Neutrophil (primary cell): ENCODE measurements around the gene HLTF.

Source experiments
- H3K27ac ChIP-seq: fragments of 200-600 bp; sonication (generic); 2 replicates; pipeline ENCODE4 v1.5.1; 2016; ENCODE audit warnings: mild to moderate bottlenecking, moderate library complexity
- H3K27me3 ChIP-seq: fragments of 200-600 bp; sonication (generic); 2 replicates; pipeline ENCODE4 v1.6.0; 2016; ENCODE audit warnings: mild to moderate bottlenecking
- H3K36me3 ChIP-seq: fragments of 200-600 bp; sonication (generic); 2 replicates; pipeline ENCODE4 v1.5.1; 2017
- H3K4me1 ChIP-seq, 2 experiments: fragments of 200-600 bp in 1 of 2; sonication (generic) in 1 of 2; 1 replicate in 1 of 2; 2 replicates in 1 of 2; pipeline versions ENCODE4 v1.5.1 to v1.6.1; 2013 to 2016; ENCODE audit warnings: low read depth in 1 of 2, low read length in 1 of 2, mild to moderate bottlenecking in 1 of 2, moderate library complexity in 1 of 2; ENCODE audit not compliant: control insufficient read depth in 1 of 2, insufficient read depth in 1 of 2
- H3K4me3 ChIP-seq, 2 experiments: fragments of 200-600 bp in 1 of 2; sonication (generic) in 1 of 2; 1 replicate in 1 of 2; 2 replicates in 1 of 2; pipeline ENCODE4 v1.5.1; 2013 to 2016; ENCODE audit warnings: low read depth in 1 of 2, low read length in 1 of 2, mild to moderate bottlenecking in 1 of 2, moderate library complexity in 1 of 2
- H3K9me3 ChIP-seq: fragments of 200-600 bp; sonication (generic); 2 replicates; pipeline ENCODE4 v1.5.1; 2016
- CTCF ChIP-seq: fragments of 200-600 bp; sonication (generic); IDR thresholded peaks from 2 replicates; pipeline ENCODE4 v1.5.1; 2016; ENCODE audit warnings: antibody characterized with exemption

The HLTF gene

GRCh38 chr3:149000206-149000745 lies 86.1 kb downstream of the HLTF start:
- peaks cover 60 to 62% of the 10 kb centered on the region in 2 experiments for H3K4me1 ChIP-seq
- H3K27ac ChIP-seq: peak overlapping the region; percentile 83
- H3K9me3 ChIP-seq: no peaks in the 10 kb centered on the region
- no peak for TF ChIP-seq CTCF
- H3K27me3 ChIP-seq: no peaks in the 10 kb centered on the region
- H3K36me3 ChIP-seq: peaks cover 59% of the 10 kb centered on the region
- H3K4me3 ChIP-seq: peak overlapping the region; percentile 22 to 23

GRCh38 chr3:148999806-149000205 lies 86.5 kb downstream of the HLTF start:
- Histone ChIP-seq H3K36me3 (peaks cover 61% of the 10 kb centered on the region), H3K4me1 (peaks cover 60 to 62% of the 10 kb centered on the region in 2 experiments), H3K9me3 (no peaks in the 10 kb centered on the region), H3K27me3 (no peaks in the 10 kb centered on the region), H3K27ac (peak overlapping the region; percentile 83), H3K4me3 (peak overlapping the region; percentile 22 to 23)
- no peak for TF ChIP-seq CTCF

DNA sequence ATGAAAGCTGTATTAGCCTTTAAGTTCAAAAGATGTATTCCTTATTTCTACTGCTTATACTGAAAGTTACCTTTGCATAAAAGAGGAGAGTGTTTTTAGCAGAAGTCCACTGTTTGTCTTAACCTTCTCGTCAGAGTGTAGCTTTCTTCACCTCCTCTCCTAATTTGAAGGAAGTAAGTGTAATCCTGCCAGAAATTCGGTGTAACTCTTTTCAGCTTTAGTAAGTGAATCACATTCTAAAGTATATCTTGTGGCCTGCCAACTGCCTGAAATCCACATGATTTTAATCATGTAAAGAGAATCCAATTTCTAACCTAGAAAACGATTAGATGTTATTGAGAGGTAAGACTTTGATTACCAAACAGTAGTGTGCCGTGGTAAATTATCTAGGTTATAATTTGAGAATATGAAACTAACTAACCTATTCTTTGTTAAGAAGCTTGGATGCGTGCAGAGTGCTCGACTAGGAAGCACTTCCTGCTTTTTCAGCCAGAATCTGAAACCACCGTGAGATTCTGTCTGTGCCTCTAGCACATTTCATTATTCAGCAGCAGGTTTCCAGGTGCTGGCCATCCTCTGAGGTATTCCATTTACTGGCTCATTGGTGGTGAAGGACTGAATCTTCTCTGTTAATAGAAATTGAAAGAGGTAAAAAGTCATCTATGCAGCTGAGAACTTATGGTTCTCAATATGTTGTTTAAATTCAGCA lies 87.5 kb downstream of the HLTF start:
- Histone ChIP-seq H3K4me1 (peaks cover 68 to 70% of the 10 kb centered on the region in 2 experiments), H3K4me3 (peak overlapping the region; percentile 23 to 38), H3K9me3 (no peaks in the 10 kb centered on the region), H3K27me3 (no peaks in the 10 kb centered on the region), H3K36me3 (peaks cover 60% of the 10 kb centered on the region), H3K27ac (peak overlapping the region; percentile 83)
- no peak for TF ChIP-seq CTCF

GRCh38 chr3:148998297-148998696 lies 88.0 kb downstream of the HLTF start:
- H3K27me3 ChIP-seq: no peaks in the 10 kb centered on the region
- no peaks in the 10 kb centered on the region for H3K9me3 ChIP-seq
- TF ChIP-seq CTCF: no peak
- peak overlapping the region; percentile 23 to 38 for H3K4me3 ChIP-seq
- peak overlapping the region; percentile 83 for H3K27ac ChIP-seq
- peaks cover 74 to 76% of the 10 kb centered on the region in 2 experiments for H3K4me1 ChIP-seq
- H3K36me3 ChIP-seq: peaks cover 55% of the 10 kb centered on the region

DNA sequence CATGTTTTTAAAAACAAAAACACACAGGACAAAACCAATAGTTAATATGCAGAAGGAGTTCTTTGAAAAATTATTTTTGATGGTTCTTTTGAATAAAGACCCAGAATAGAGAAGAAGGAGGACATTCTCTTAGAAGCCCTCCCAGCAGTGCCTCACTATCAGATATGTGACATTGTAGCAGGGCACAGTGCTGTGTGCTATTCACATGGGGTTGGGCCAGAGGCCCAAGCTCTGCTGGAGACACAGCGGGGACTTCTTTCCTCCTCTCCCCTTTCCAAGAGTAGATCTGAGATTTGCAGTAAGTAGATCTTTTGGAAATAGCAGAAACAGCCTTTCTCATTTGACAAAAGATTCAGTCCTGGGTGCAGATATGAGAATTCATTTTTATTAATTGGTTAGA lies 88.7 kb downstream of the HLTF start:
- Histone ChIP-seq H3K27me3 (no peaks in the 10 kb centered on the region), H3K4me3 (no peak overlapping the region), H3K9me3 (no peaks in the 10 kb centered on the region), H3K27ac (peak overlapping the region; percentile 83), H3K4me1 (peaks cover 80 to 83% of the 10 kb centered on the region in 2 experiments), H3K36me3 (peaks cover 50% of the 10 kb centered on the region)
- TF ChIP-seq CTCF: no peak
